GM12878 (cell line): Measurements from ENCODE around the gene ZBED1. TPM values are rescaled to one million over a fixed set of nuclear protein-coding genes. Genes with fewer than 3 reads are reported as not detected.

Experiments used
- ATAC-seq: fragments of 200-7000 bp; cut with Tn5 transposase; 3 replicates; pipeline ENCODE4 v1.9.1; 2020; ENCODE audit warnings: mild to moderate bottlenecking, moderate library complexity
- BruUV-seq: library from RNA; stranded (reverse); fragments of 400-500 nt; replicated peaks from 2 replicates; lab custom pipeline; 2021; lab: Mats Ljungman, UMichigan
- CTCF ChIA-PET: fragments of 300-600 bp; sonication (Branson Sonifier 250); formaldehyde crosslinking; extraction: SDS; loops from one replicate; lab custom pipeline; 2021; ENCODE audit warnings: inconsistent platforms; lab: Yijun Ruan, JAX
- POLR2A ChIA-PET: fragments of 350-600 bp; formaldehyde crosslinking; extraction: SDS; loops from one replicate; lab custom pipeline; 2021; ENCODE audit warnings: inconsistent platforms; lab: Charles Lee
- RAD21 ChIA-PET: fragments of 300-600 bp; sonication (Branson Sonifier 250); formaldehyde crosslinking; loops from one replicate; lab custom pipeline; 2023; ENCODE audit warnings: antibody characterized with exemption; ENCODE audit not compliant: unreplicated experiment; lab: Charles Lee
- SMC1A ChIA-PET: fragments of 300-600 bp; sonication (Branson Sonifier 250); formaldehyde crosslinking; loops from one replicate; lab custom pipeline; 2023; ENCODE audit not compliant: unreplicated experiment, uncharacterized antibody; lab: Charles Lee
- DNase-seq: peaks from one replicate; pipeline ENCODE4 v3.0.0-alpha.2; 2011; ENCODE audit warnings: low read depth, low spot score
- FAIRE-seq: peaks from 3 replicates; lab custom pipeline; 2011; peaks lifted over from hg19 to GRCh38; lab: Jason Lieb, UNC
- H2AFZ ChIP-seq: 2 replicates; pipeline ENCODE4 v1.6.0; 2011; ENCODE audit warnings: low read depth, low read length, control low read depth; ENCODE audit not compliant: control insufficient read depth
- H3K27ac ChIP-seq: 2 replicates; pipeline ENCODE4 v1.5.1; 2011; ENCODE audit warnings: control low read depth; ENCODE audit not compliant: control insufficient read depth, insufficient read depth
- H3K27me3 ChIP-seq, 2 experiments: replicated peaks in 1 of 2; 2 replicates each; pipeline versions ENCODE4 v1.6.0 to v1.6.1; 2011; ENCODE audit warnings: low read length in 1 of 2; ENCODE audit not compliant: control insufficient read depth in 2 of 2, insufficient read depth in 2 of 2
- H3K36me3 ChIP-seq, 2 experiments: 2 replicates each; pipeline ENCODE4 v1.5.1; 2011; ENCODE audit warnings: low read length in 1 of 2; ENCODE audit not compliant: control insufficient read depth in 2 of 2, insufficient read depth in 2 of 2
- H3K4me1 ChIP-seq: 2 replicates; pipeline ENCODE4 v1.6.1; 2011; ENCODE audit warnings: mild to moderate bottlenecking, low read length, moderate library complexity, mixed read lengths; ENCODE audit not compliant: control insufficient read depth, insufficient read depth
- H3K4me2 ChIP-seq: 2 replicates; pipeline ENCODE4 v1.6.0; 2011; ENCODE audit warnings: control low read depth; ENCODE audit not compliant: control insufficient read depth, insufficient read depth
- H3K4me3 ChIP-seq: fragments of 200-600 bp; sonication (generic); 2 replicates; pipeline ENCODE4 v1.5.1; 2016
- H3K79me2 ChIP-seq: 2 replicates; pipeline ENCODE4 v1.6.0; 2011; ENCODE audit warnings: low read length; ENCODE audit not compliant: control insufficient read depth, insufficient read depth
- H3K9ac ChIP-seq: 2 replicates; pipeline ENCODE4 v1.8.0; 2011; ENCODE audit warnings: low read length, control low read depth, mixed read lengths; ENCODE audit not compliant: control insufficient read depth, insufficient read depth
- H3K9me3 ChIP-seq: replicated peaks from 3 replicates; pipeline ENCODE4 v1.5.1; 2011; ENCODE audit warnings: mild to moderate bottlenecking, low read length; ENCODE audit not compliant: control insufficient read depth, insufficient read depth
- H4K20me1 ChIP-seq: 2 replicates; pipeline ENCODE4 v1.6.0; 2011; ENCODE audit not compliant: control insufficient read depth, insufficient read depth
- BRCA1 ChIP-seq: IDR thresholded peaks from 2 replicates; pipeline ENCODE4 v1.6.1; 2011; ENCODE audit warnings: low read depth, low read length, improper control_type of control experiment
- CBFB ChIP-seq: IDR thresholded peaks from 2 replicates; pipeline ENCODE4 v1.6.1; 2016; ENCODE audit warnings: antibody characterized with exemption, low read depth
- JUND ChIP-seq: IDR thresholded peaks from 2 replicates; pipeline ENCODE4 v1.6.1; 2012; ENCODE audit warnings: low read depth, mild to moderate bottlenecking, low read length, improper control_type of control experiment, moderate library complexity
- NKRF ChIP-seq: fragments of 450-650 bp; conservative IDR thresholded peaks from 2 replicates; pipeline ENCODE4 v1.6.1; 2017; ENCODE audit warnings: mild to moderate bottlenecking, moderate library complexity
- NR2C2 ChIP-seq: IDR thresholded peaks from 2 replicates; pipeline ENCODE4 v1.6.1; 2011; ENCODE audit warnings: borderline replicate concordance, low read depth; ENCODE audit not compliant: control insufficient read depth, insufficient read length
- PML ChIP-seq: IDR thresholded peaks from 2 replicates; pipeline ENCODE4 v1.6.1; 2012; ENCODE audit warnings: low read length, inconsistent platforms
- POLR2A ChIP-seq: IDR thresholded peaks from 2 replicates; pipeline ENCODE4 v1.6.1; 2011; ENCODE audit warnings: low read depth, mild to moderate bottlenecking, low read length
- SMAD1 ChIP-seq: fragments of 450-650 bp; IDR thresholded peaks from 2 replicates; pipeline ENCODE4 v1.6.1; 2018; ENCODE audit warnings: mild to moderate bottlenecking, low read depth; ENCODE audit not compliant: partially characterized antibody
- SRF ChIP-seq, 2 experiments: IDR thresholded peaks; 2 replicates each; pipeline ENCODE4 v1.6.1; 2011; ENCODE audit warnings: low read depth in 2 of 2, low read length in 2 of 2, mild to moderate bottlenecking in 1 of 2, moderate library complexity in 1 of 2
- TARDBP ChIP-seq: IDR thresholded peaks from 2 replicates; pipeline ENCODE4 v1.6.1; 2016; ENCODE audit warnings: borderline replicate concordance
- TCF12 ChIP-seq: IDR thresholded peaks from 2 replicates; pipeline ENCODE4 v1.6.1; 2011; ENCODE audit warnings: low read depth, mild to moderate bottlenecking, low read length
- ZBED1 ChIP-seq: IDR thresholded peaks from 2 replicates; pipeline ENCODE4 v1.6.1; 2016; ENCODE audit warnings: borderline replicate concordance
- ZBTB4 ChIP-seq: fragments of 450-650 bp; formaldehyde crosslinking; IDR thresholded peaks from 2 replicates; pipeline ENCODE4 v1.4.0; 2022; ENCODE audit warnings: mild to moderate bottlenecking, moderate library complexity
- WGBS: methylation state at CpG from one replicate; pipeline ENCODE4 v1.1.6; 2016; ENCODE audit warnings: low lambda C conversion rate; ENCODE audit not compliant: insufficient replicate concordance, insufficient coverage; ENCODE audit errors: missing lambda C conversion rate; 5-methylcytosine and 5-hydroxymethylcytosine counted together
- in situ Hi-C: fragments of 300-500 bp; cut with MboI; formaldehyde crosslinking; loops from 9 replicates; pipeline ENCODE4 v1.14.3; 2018; ENCODE audit warnings: mixed read lengths
- intact Hi-C: fragments of 100-400 bp; cut with micrococcal nuclease; formaldehyde crosslinking; loops from one replicate; pipeline ENCODE4 v1.14.2; 2022; ENCODE audit not compliant: unreplicated experiment
- polyA plus RNA-seq, 11 experiments: library from polyadenylated mRNA; depleted of rRNA in 4 of 11; unstranded in 6 of 11; stranded (reverse) in 5 of 11; fragments of >200 nt; fragmentation: Nextera tagmentation in 4 of 11; fragmentation: Illumina TruSeq in 1 of 11; extraction: Ambion mirVana in 4 of 11; extraction: Trizol in 1 of 11; gene quantifications; 1 replicate in 1 of 11; 2 replicates in 10 of 11; pipeline versions ENCODE4 v1.2.1 to v1.2.3, GENCODE V29; 2011 to 2016; ENCODE audit warnings: inconsistent platforms in 2 of 11, missing spikeins in 2 of 11, low read depth in 1 of 11
- total RNA-seq, 4 experiments: library from RNA; depleted of rRNA in 3 of 4; stranded (reverse); fragments of >200 nt in 3 of 4; fragmentation: Illumina TruSeq in 1 of 4; extraction: Trizol in 1 of 4; gene quantifications; 2 replicates each; pipeline versions ENCODE4 v1.2.1 to v1.2.3, GENCODE V29; 2013 to 2021

The ZBED1 gene
- total and polyA plus RNA-seq, 10 of the 15 experiments (the other 5 are each of a cell fraction or from before 2014, with no cell fraction given), result 1.9 to 75.5 (median 40.5) TPM

- ATAC-seq, result no peak
- TF ChIP-seq POLR2A, result peak; percentile 16; the same call in 1 of the 2 replicates
- TF ChIP-seq SMAD1, result no peak
- no peak for TF ChIP-seq NR2C2
- Histone ChIP-seq H3K4me1 (no peaks in the 10 kb centered on the region), H3K4me2 (no peak overlapping the region), H3K4me3 (no peak overlapping the region), H4K20me1 (no peaks in the 10 kb centered on the region), H3K9me3 (no peaks in the 10 kb centered on the region; the same call in 2 of the 3 replicates), H3K36me3 (peaks cover 10 to 30% of the 10 kb centered on the region in 2 experiments), H3K27me3 (no peaks in the 10 kb centered on the region), H2AFZ (no peak overlapping the region), H3K9ac (no peak overlapping the region), H3K27ac (no peak overlapping the region), H3K79me2 (no peaks in the 10 kb centered on the region; the same call in none of the 2 replicates)
- in situ Hi-C loops (no loop called here), intact Hi-C loops (no loop called here)
- POLR2A ChIA-PET, result no interaction called here
- RAD21 ChIA-PET, result no interaction called here
- no peak for FAIRE-seq
- SMC1A ChIA-PET, result no interaction called here
- DNase-seq, result no peak
- 93% methylated on average over 29 of the region's 29 CpGs for WGBS
- BruUV-seq, result TSS peak; percentile 41
- CTCF ChIA-PET, result no interaction called here
Observed at GRCh38 chrX:2486476-2487133, 14.2 kb downstream of the ZBED1 start.

GRCh38 chrX:2485789-2486345, 14.9 kb downstream of the ZBED1 start:
- Histone ChIP-seq H3K79me2 (no peaks in the 10 kb centered on the region; the same call in none of the 2 replicates), H3K4me3 (no peak overlapping the region), H3K27me3 (no peaks in the 10 kb centered on the region), H4K20me1 (no peaks in the 10 kb centered on the region), H2AFZ (no peak overlapping the region), H3K36me3 (peaks cover 7 to 30% of the 10 kb centered on the region in 2 experiments), H3K9me3 (no peaks in the 10 kb centered on the region; the same call in 2 of the 3 replicates), H3K4me2 (no peak overlapping the region), H3K9ac (no peak overlapping the region), H3K27ac (no peak overlapping the region), H3K4me1 (no peaks in the 10 kb centered on the region)
- FAIRE-seq (no peak), DNase-seq (no peak), ATAC-seq (no peak)
- WGBS, result 87% methylated on average over 3 of the region's 10 CpGs
- POLR2A ChIA-PET, result no interaction called here
- no TSS peak for BruUV-seq
- CTCF ChIA-PET, result no interaction called here
- intact Hi-C loops, result no loop called here
- SMC1A ChIA-PET, result no interaction called here
- in situ Hi-C loops, result no loop called here
- RAD21 ChIA-PET, result no interaction called here
- TF ChIP-seq CBFB (no peak), NKRF (no peak), TCF12 (no peak), SRF (IDR thresholded peaks at IDR 0.05; ENCODE audit: low read depth in 2 of 2, low read length in 2 of 2) (no peak), TARDBP (no peak), PML (no peak), ZBTB4 (no peak), BRCA1 (no peak), ZBED1 (no peak), JUND (no peak)
